GM23338 (cell line): ENCODE data around the gene ELFN2. TPM values are rescaled to one million over a fixed set of nuclear protein-coding genes. Genes with fewer than 3 reads are reported as not detected.

ENCODE experiments used
- ATAC-seq: fragments of 200-7000 bp; cut with Tn5 transposase; 3 replicates; pipeline ENCODE4 v1.9.1; 2020
- DNase-seq: peaks from one replicate; pipeline ENCODE4 v3.0.0-alpha.2; 2015; ENCODE audit warnings: low spot score
- H2AFZ ChIP-seq: fragments of 200-600 bp; sonication (generic); 2 replicates; pipeline ENCODE4 v1.8.0; 2016; ENCODE audit warnings: antibody characterized with exemption, mild to moderate bottlenecking, moderate library complexity
- H3F3A ChIP-seq: fragments of 200-600 bp; sonication (generic); replicated peaks from 2 replicates; pipeline ENCODE4 v1.8.0; 2017; ENCODE audit warnings: antibody characterized with exemption, mixed run types, low read depth
- H3K27ac ChIP-seq: fragments of 200-600 bp; sonication (generic); 2 replicates; pipeline ENCODE4 v1.6.1; 2016; ENCODE audit warnings: low read depth
- H3K27me3 ChIP-seq: fragments of 200-600 bp; sonication (generic); 2 replicates; pipeline ENCODE4 v1.8.0; 2016; ENCODE audit warnings: mild to moderate bottlenecking, mixed run types, moderate library complexity; ENCODE audit not compliant: insufficient read depth
- H3K36me3 ChIP-seq: fragments of 200-600 bp; sonication (generic); 2 replicates; pipeline ENCODE4 v1.8.0; 2016; ENCODE audit warnings: mild to moderate bottlenecking; ENCODE audit not compliant: insufficient read depth
- H3K4me1 ChIP-seq: fragments of 200-600 bp; sonication (generic); 2 replicates; pipeline ENCODE4 v1.8.0; 2016; ENCODE audit warnings: mild to moderate bottlenecking, moderate library complexity; ENCODE audit not compliant: insufficient read depth
- H3K4me2 ChIP-seq: fragments of 200-600 bp; sonication (generic); 2 replicates; pipeline ENCODE4 v1.7.1; 2017; ENCODE audit warnings: mixed run types
- H3K4me3 ChIP-seq: fragments of 200-600 bp; sonication (generic); 2 replicates; pipeline ENCODE4 v1.6.1; 2016; ENCODE audit warnings: mixed run types
- H3K79me2 ChIP-seq: fragments of 200-600 bp; sonication (generic); replicated peaks from 2 replicates; pipeline ENCODE4 v1.8.0; 2017; ENCODE audit warnings: mild to moderate bottlenecking; ENCODE audit not compliant: insufficient read depth
- H3K9me2 ChIP-seq: fragments of 200-600 bp; sonication (generic); 2 replicates; pipeline ENCODE4 v1.8.0; 2017; ENCODE audit not compliant: insufficient read depth
- H4K20me1 ChIP-seq: fragments of 200-600 bp; sonication (generic); replicated peaks from 2 replicates; pipeline ENCODE4 v1.8.0; 2017; ENCODE audit warnings: mild to moderate bottlenecking; ENCODE audit not compliant: insufficient read depth
- H3K27ac Mint-ChIP-seq: 2 replicates; pipeline ENCODE4 v1.8.0; 2020; ENCODE audit warnings: inconsistent platforms, mild to moderate bottlenecking, moderate library complexity, mixed read lengths
- H3K27me3 Mint-ChIP-seq: 3 replicates; pipeline ENCODE4 v1.8.0; 2022; ENCODE audit warnings: low read depth, mild to moderate bottlenecking, moderate library complexity, mixed read lengths, inconsistent platforms; ENCODE audit not compliant: insufficient read depth, poor library complexity
- H3K36me3 Mint-ChIP-seq: 3 replicates; pipeline ENCODE4 v1.8.0; 2021; ENCODE audit warnings: low read depth, mild to moderate bottlenecking, inconsistent platforms, moderate library complexity, mixed read lengths
- H3K4me1 Mint-ChIP-seq: 3 replicates; pipeline ENCODE4 v1.8.0; 2020; ENCODE audit warnings: mild to moderate bottlenecking, inconsistent platforms, mixed read lengths
- H3K4me3 Mint-ChIP-seq: 3 replicates; pipeline ENCODE4 v1.8.0; 2021; ENCODE audit warnings: moderate library complexity, mild to moderate bottlenecking, inconsistent platforms, mixed read lengths
- H3K9me3 Mint-ChIP-seq: 3 replicates; pipeline ENCODE4 v1.8.0; 2020; ENCODE audit warnings: moderate library complexity, mild to moderate bottlenecking, inconsistent platforms, mixed read lengths
- CREB1 ChIP-seq: fragments of 250-450 bp; sonication (Bioruptor Pico); IDR thresholded peaks from 2 replicates; pipeline ENCODE4 v1.5.0; 2020; ENCODE audit warnings: low read depth, mild to moderate bottlenecking, moderate library complexity
- ETS1 ChIP-seq: IDR thresholded peaks from 2 replicates; pipeline ENCODE4 v1.6.1; 2016; ENCODE audit warnings: antibody characterized with exemption
- EZH2 ChIP-seq: fragments of 200-600 bp; sonication (generic); IDR thresholded peaks from one replicate; pipeline ENCODE4 v1.8.0; 2017; ENCODE audit warnings: antibody characterized with exemption, mild to moderate bottlenecking, low read depth; ENCODE audit not compliant: unreplicated experiment
- NANOG ChIP-seq: IDR thresholded peaks from 2 replicates; pipeline ENCODE4 v1.6.1; 2016; ENCODE audit warnings: antibody characterized with exemption, borderline replicate concordance
- POLR2AphosphoS5 ChIP-seq: IDR thresholded peaks from 2 replicates; pipeline ENCODE4 v1.6.1; 2016; ENCODE audit warnings: antibody characterized with exemption, low read depth
- ZNF331 ChIP-seq: fragments of 250-450 bp; sonication (Bioruptor Pico); IDR thresholded peaks from 2 replicates; pipeline ENCODE4 v1.5.0; 2020; ENCODE audit warnings: low read depth, mild to moderate bottlenecking, moderate library complexity
- ZNF462 ChIP-seq: fragments of 250-450 bp; sonication (Bioruptor Pico); IDR thresholded peaks from 2 replicates; pipeline ENCODE4 v1.5.0; 2020; ENCODE audit warnings: mild to moderate bottlenecking, moderate library complexity
- polyA plus RNA-seq: library from polyadenylated mRNA; unstranded; fragments of >200 nt; fragmentation: Nextera tagmentation; extraction: Ambion mirVana; gene quantifications from 2 replicates; pipeline ENCODE4 v1.2.1, GENCODE V29; 2016
- total RNA-seq: library from RNA; depleted of rRNA; stranded (reverse); fragments of >200 nt; shearing (Covaris generic); gene quantifications from 2 replicates; pipeline ENCODE4 v1.2.3, GENCODE V29; 2014
- TF ChIP-seq, protein P1 (sequence below), 2 experiments: fragments of 200-600 bp in 1 of 2; sonication (generic) in 1 of 2; conservative IDR thresholded peaks; 2 replicates each; pipeline versions ENCODE4 v1.5.1 to v1.6.1; 2016 to 2017; ENCODE audit warnings: antibody characterized with exemption in 2 of 2, low read depth in 2 of 2, mild to moderate bottlenecking in 2 of 2, moderate library complexity in 1 of 2

The ELFN2 gene
- total and polyA plus RNA-seq, 2 experiments from 2014 or later, result 0.18 to 0.35 TPM

GRCh38 chr22:37334461-37334858 is 92.8 kb downstream of the ELFN2 start:
- peaks cover 23% of the 10 kb centered on the region for H3K4me1 ChIP-seq
- no peaks in the 10 kb centered on the region for H4K20me1 ChIP-seq
- H3K27me3 ChIP-seq, result peaks cover 35% of the 10 kb centered on the region
- H3K4me3 Mint-ChIP-seq, result peak overlapping the region; percentile 72
- no peaks in the 10 kb centered on the region for H3K79me2 ChIP-seq
- peaks cover 25% of the 10 kb centered on the region for H3K4me1 Mint-ChIP-seq
- peak overlapping the region; percentile 68 for H3K4me3 ChIP-seq
- no peaks in the 10 kb centered on the region for H3K36me3 Mint-ChIP-seq
- H3K27ac Mint-ChIP-seq, result no peak overlapping the region
- H3K27me3 Mint-ChIP-seq, result peaks cover 38% of the 10 kb centered on the region
- peak overlapping the region; percentile 82 for H3K4me2 ChIP-seq
- no peaks in the 10 kb centered on the region for H3K9me3 Mint-ChIP-seq
- peak overlapping the region; percentile 92 for H2AFZ ChIP-seq
- H3F3A ChIP-seq, result 0 out of 2 replicates have a peak, but pooled peaks cover 3% of the 10 kb centered on the region
- ATAC-seq (peak; percentile 34), DNase-seq (peak; percentile 65)
- no peaks in the 10 kb centered on the region for H3K9me2 ChIP-seq
- H3K36me3 ChIP-seq, result no peaks in the 10 kb centered on the region
- TF ChIP-seq NANOG (no peak), EZH2 (peak; percentile 5), POLR2AphosphoS5 (no peak), ETS1 (no peak), ZNF462 (CRISPR knock-in tag) (no peak), ZNF331 (CRISPR knock-in tag) (no peak), CREB1 (CRISPR knock-in tag) (no peak)
- TF ChIP-seq, protein P1, sequence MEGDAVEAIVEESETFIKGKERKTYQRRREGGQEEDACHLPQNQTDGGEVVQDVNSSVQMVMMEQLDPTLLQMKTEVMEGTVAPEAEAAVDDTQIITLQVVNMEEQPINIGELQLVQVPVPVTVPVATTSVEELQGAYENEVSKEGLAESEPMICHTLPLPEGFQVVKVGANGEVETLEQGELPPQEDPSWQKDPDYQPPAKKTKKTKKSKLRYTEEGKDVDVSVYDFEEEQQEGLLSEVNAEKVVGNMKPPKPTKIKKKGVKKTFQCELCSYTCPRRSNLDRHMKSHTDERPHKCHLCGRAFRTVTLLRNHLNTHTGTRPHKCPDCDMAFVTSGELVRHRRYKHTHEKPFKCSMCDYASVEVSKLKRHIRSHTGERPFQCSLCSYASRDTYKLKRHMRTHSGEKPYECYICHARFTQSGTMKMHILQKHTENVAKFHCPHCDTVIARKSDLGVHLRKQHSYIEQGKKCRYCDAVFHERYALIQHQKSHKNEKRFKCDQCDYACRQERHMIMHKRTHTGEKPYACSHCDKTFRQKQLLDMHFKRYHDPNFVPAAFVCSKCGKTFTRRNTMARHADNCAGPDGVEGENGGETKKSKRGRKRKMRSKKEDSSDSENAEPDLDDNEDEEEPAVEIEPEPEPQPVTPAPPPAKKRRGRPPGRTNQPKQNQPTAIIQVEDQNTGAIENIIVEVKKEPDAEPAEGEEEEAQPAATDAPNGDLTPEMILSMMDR (conservative IDR thresholded peaks at IDR 0.05; ENCODE audit: low read depth in 2 of 2), result no peak
- H3K27ac ChIP-seq, result no peak overlapping the region
